ENCODE measurements around the gene OSR1.
"Not testable (repeated sequence)": the region's sequence is repeated elsewhere in the genome, so short reads cannot be mapped to it uniquely, and the experiment has no call there.

OSR1 gene

GRCh38 chr2:19358242-19359020 is at the start of gene OSR1:
OSR1 (minus strand) TSS chr2:19358623; CDS start chr2:19353805, 4,818 bp downstream.
- DNase-seq: no peak

DNA sequence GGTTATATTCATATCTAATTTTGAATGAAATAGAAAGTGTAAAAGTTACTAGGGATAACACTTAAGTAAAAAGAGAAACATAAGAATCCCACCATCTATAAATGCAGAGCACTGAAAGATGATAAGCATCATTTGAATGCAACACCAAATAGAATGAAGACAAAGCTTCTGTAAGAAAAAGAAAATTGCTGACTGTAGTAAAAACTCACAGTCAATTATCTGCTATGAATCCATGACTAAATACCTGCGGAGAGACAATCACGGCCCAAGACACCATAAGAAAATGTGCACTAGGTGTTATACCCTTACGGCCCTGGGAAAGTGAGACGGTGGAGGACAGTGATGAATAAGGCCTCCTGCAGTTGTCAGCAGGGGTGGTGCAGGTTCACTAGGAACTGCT is 45.4 kb upstream of the OSR1 start:
- DNase-seq: no peak

GRCh38 chr2:19392191-19392590 is 33.8 kb upstream of the OSR1 start:
- no peak for DNase-seq

- not testable (repeated sequence) for DNase-seq
Measured at GRCh38 chr2:19389469-19389868, 31.0 kb upstream of the OSR1 start.

DNA sequence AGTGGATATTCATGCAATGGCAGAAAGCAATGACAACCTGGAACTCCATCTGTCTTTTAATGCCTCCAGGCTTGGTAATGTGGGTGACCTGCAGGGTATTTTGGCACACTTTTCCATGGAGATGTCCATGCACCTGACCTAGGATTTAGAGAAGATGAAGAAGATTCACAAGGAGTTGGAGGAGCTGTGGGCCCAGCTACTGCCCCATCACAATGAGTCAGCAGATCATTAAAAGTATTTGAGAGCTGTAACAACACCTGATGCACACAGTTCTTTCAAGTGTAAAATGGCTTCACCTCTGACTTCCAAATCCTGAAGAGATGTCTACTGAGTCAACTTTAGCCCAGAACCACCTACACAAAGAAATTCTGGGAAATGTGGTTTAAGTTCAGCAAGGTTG is 22.1 kb upstream of the OSR1 start:
- no peak for DNase-seq

- DNase-seq: no peak
Measured at GRCh38 chr2:19378939-19379338, 20.5 kb upstream of the OSR1 start.

GRCh38 chr2:19377717-19378116 is 19.3 kb upstream of the OSR1 start:
- DNase-seq: no peak

DNA sequence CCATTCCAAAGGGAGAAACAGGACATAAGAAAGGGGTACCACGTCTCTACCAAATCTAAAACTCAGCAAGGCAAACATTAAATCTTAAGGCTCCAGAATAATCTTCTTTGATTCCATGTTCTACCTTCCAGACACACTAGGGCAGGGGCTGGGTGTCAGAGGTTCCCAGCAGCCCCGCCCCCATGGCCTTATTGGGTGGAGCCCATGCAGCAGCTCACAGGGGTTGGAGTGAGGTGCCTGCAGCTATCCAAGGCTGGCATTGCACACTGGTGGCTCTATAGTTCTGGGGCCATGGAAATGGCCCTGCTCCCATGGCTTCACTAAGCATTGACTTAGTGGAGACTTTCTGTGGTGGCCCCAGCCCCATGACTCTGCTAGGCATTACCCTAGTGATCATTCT is 14.9 kb upstream of the OSR1 start:
- DNase-seq: no peak

DNA sequence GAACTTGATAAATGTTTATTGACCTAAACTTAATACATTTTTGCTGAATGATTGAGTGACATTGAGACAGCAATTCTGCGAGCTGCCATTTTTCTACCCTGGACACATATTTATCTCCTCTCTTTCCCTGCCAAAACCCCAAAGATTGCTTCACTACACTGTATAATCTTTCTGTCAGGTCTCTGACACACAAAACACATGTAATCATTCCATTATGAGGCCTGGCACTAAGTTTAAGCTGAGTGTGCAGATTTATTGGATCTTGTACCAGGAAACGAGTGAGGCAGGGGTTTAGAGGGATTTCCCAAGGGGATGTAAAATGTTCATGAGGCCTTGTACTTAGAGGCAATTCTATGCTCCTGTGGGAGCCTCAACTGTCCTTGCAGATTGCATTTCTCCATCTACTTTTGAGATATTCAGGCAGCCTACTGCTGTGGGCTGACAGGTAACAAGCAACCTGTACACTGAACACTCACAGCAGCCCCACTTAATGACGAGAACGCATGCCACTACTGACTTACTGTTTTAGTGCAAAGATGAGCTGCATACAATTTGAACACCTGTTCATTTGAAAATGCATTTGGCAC is 13.7 kb upstream of the OSR1 start:
- no peak for DNase-seq

DNA sequence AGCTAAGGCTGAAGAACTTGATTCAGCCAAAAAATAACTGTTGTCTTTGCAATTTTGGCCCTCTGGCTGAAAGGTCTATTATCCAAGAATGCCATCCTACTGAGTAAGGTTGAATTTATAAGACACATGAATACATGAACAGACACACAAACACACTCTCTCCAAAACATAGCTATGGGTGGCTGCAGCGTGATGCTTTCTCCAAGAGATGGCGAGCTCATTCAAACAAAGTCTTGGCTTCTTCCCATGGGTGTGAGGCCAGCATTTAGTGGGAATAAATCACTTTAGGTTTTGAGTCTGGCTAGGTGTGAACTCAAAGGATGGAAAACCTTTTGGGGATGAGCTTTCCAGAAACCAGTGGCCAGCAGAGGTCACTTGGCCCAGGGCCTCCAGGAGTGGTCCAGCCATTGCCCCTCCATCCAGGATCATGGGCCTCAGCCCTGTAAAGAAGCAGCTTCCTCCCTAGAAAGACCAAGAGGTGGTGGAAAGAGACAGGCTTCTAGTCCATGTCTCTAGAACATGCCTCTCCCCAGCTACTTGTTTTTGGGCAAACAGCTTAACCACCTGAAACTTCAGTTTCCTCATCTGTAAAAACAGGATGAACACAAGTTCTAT is 11.0 kb upstream of the OSR1 start:
- DNase-seq: no peak

GRCh38 chr2:19368760-19369159 is 10.3 kb upstream of the OSR1 start:
- no peak for DNase-seq

- DNase-seq: no peak
Measured at GRCh38 chr2:19367326-19367725, 8.9 kb upstream of the OSR1 start.

GRCh38 chr2:19365126-19365525 is 6.7 kb upstream of the OSR1 start:
- no peak for DNase-seq

DNA sequence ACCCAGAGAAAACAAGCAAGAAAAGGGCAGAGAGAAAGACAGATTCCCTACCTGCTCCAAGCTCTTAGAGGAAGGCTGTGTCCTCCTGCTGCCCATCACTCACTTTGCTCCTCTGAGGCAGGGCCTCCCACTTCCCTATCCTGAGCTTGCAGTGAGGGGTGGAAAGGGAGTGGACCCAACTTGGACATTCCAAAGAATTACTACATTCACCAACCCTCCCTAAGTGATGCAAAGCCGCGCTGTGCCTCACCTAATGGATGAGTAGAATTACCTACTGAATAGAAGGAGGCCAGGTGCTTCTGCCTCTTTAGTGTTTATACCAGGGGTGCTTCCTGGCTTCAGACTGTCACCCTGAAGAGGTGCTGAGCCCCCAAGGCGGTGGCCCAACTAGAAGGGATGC is 5.6 kb upstream of the OSR1 start:
- no peak for DNase-seq

GRCh38 chr2:19363474-19363778 is 5.0 kb upstream of the OSR1 start:
- no peak for DNase-seq

DNA sequence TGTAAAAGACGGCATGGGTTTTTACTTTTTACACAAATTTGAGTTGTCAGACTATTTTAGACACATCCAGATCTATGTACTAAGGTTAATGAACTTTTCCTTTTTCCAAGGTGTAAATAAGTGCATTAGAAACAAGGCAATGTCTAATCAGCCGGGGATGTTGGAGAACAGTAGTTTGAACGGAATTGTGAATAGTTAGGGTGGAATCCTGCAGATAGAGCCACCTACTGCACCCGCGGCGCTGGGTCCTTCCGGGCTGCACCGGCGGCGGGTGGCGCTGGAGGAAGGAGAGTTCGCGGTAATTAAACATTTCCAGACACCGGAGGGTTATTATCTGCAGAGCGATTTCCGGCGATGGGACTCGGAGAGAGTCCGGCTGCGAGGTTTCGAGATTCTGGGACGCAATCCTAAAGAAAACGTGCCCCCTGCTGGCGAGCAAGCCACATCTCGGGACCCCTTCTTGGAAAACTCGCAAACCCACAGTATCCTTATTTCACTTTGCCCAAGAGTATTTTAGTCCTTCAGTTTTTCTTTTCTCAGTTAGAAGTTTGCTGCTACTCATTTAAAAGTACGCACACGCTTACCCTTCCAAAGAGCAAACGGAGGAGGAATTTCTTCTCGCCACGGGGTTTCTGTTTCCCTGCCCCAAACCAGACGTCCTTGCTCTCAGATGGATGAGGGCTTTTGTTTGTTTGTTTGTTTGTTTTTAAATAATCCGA is 4.5 kb upstream of the OSR1 start:
- DNase-seq: peak; percentile 52

- DNase-seq: no peak
Measured at GRCh38 chr2:19362094-19362754, 3.8 kb upstream of the OSR1 start.

GRCh38 chr2:19361325-19361990 is 3.0 kb upstream of the OSR1 start:
- DNase-seq: no peak

DNA sequence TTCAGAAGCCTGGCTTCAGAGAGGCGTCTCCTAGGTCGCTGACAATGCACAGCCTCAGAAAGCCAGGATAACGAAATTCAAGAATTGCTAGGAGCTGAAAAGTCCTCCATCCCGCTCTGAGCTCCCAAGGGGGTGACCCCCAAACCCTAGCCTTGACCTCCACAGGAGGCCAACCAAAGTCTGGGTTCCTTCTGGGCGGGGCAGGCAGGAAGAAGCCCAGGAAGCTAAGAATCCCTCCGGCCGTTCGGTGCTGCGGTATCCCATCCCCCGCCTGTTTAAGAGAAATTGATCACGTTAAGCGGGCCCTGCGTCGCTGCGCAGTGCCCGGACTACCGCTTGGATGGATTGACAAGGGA is 2.5 kb upstream of the OSR1 start:
- DNase-seq: no peak

- DNase-seq: no peak
Measured at GRCh38 chr2:19360266-19360965, 2.0 kb upstream of the OSR1 start.

DNA sequence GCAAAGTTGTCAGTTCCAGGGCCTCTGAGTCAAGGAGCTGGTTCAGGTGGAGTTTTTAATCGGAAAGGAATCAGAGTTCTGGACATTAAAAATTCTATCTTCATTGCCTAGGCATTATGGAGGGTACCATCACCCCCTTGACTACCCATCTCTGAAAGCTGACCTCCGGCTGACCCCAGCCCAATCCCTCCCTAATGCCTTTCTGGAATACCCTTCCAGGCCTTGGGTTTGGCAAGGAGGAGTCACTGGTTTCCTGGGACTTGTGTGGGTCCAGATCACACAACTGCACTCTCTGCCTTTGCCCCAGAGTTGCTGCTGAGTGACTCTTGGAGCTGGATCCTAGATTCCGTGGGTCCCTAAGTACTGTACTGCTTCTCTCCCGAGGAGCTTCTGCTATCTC is 1.0 kb upstream of the OSR1 start:
- DNase-seq: no peak

- DNase-seq: no peak
Measured at GRCh38 chr2:19359021-19359357, 566 bp upstream of the OSR1 start.
